Upper lobe of left lung (tissue), 6 donors: Measurements from ENCODE around the gene TJP3. TPM values are rescaled to one million over a fixed set of nuclear protein-coding genes. Genes with fewer than 3 reads are reported as not detected.
"Not testable (repeated sequence)": the region's sequence is repeated elsewhere in the genome, so short reads cannot be mapped to it uniquely, and the experiment has no call there.

ENCODE experiments used
- ATAC-seq, 2 donors: fragments of 200-7000 bp; cut with Tn5 transposase; one replicate each; pipeline ENCODE4 v1.9.1; 2022; ENCODE audit warnings: mild to moderate bottlenecking in 2 of 2, moderate library complexity in 2 of 2; ENCODE audit not compliant: low FRiP score in 2 of 2
- DNase-seq, 2 donors: peaks; one replicate each; pipeline ENCODE4 v3.0.0-alpha.2; 2019 to 2020
- H3K27ac ChIP-seq, 4 donors: fragments of 200-600 bp; sonication (generic); one replicate each; pipeline ENCODE4 v1.5.1; 2016 to 2019
- H3K27me3 ChIP-seq, 4 donors: fragments of 200-600 bp; sonication (generic); one replicate each; pipeline ENCODE4 v1.5.1; 2017 to 2019
- H3K36me3 ChIP-seq, 4 donors: fragments of 200-600 bp; sonication (generic); one replicate each; pipeline ENCODE4 v1.5.1; 2016 to 2019
- H3K4me1 ChIP-seq, 4 donors: fragments of 200-600 bp; sonication (generic); one replicate each; pipeline ENCODE4 v1.5.1; 2018 to 2019
- H3K4me3 ChIP-seq, 4 donors: fragments of 200-600 bp; sonication (generic); one replicate each; pipeline ENCODE4 v1.5.1; 2017 to 2019; ENCODE audit warnings: mild to moderate bottlenecking in 2 of 4, moderate library complexity in 1 of 4
- H3K9me3 ChIP-seq, 4 donors: fragments of 200-600 bp; sonication (generic); one replicate each; pipeline ENCODE4 v1.5.1; 2018 to 2019
- CTCF ChIP-seq, 6 experiments: fragments of 450-650 bp in 4 of 6; fragments of 200-600 bp in 2 of 6; sonication (generic) in 2 of 6; IDR thresholded peaks; one replicate each; pipeline ENCODE4 v1.5.1; 2016 to 2019; ENCODE audit warnings: antibody characterized with exemption in 6 of 6
- EP300 ChIP-seq, 4 donors: sonication (generic); formaldehyde crosslinking; IDR thresholded peaks; one replicate each; pipeline ENCODE4 v1.5.1; 2017; ENCODE audit warnings: antibody characterized with exemption in 4 of 4, control low read depth in 2 of 4
- POLR2A ChIP-seq, 4 donors: fragments of 450-650 bp; IDR thresholded peaks; one replicate each; pipeline ENCODE4 v1.5.1; 2016 to 2017; ENCODE audit warnings: antibody characterized with exemption in 4 of 4, mild to moderate bottlenecking in 2 of 4
- POLR2AphosphoS5 ChIP-seq, 2 donors: sonication (generic); formaldehyde crosslinking; IDR thresholded peaks; one replicate each; pipeline ENCODE4 v1.5.1; 2017; ENCODE audit warnings: antibody characterized with exemption in 2 of 2
- WGBS, 2 donors: methylation state at CpG; one replicate each; pipeline ENCODE4 v1.1.5; 2017 to 2018; 5-methylcytosine and 5-hydroxymethylcytosine counted together
- total RNA-seq, 6 donors: library from RNA; depleted of rRNA in 4 of 6; stranded (reverse); fragments of >200 nt in 4 of 6; gene quantifications; one replicate each; pipeline versions ENCODE4 v1.1.0 to v1.2.1, GENCODE V29; 2016 to 2021
- donor health status: DM: no; HTN: no; CAD: no; lungs with moderate emphysema.
- donor health status: DM: no; HTN: yes; CAD: no; lungs with severe emphysema.

Gene TJP3
- total RNA-seq, 6 donors from 2014 or later: 27.2 to 94.3 (median 55.5) TPM

- 46 to 89% methylated on average over 12 to 38 of the region's 40 CpGs for WGBS, 2 donors
- peaks cover 17 to 36% (median 21%) of the 10 kb centered on the region in 4 donors for H3K4me1 ChIP-seq
- DNase-seq: peak; percentile 58 to 92
- peak overlapping the region in 1 of 4 donors; percentile 33 for H3K27ac ChIP-seq
- H3K9me3 ChIP-seq: no peaks in the 10 kb centered on the region
- peak; percentile 73 to 76 for ATAC-seq
- H3K36me3 ChIP-seq: peaks cover 0 to 55% (median 31%) of the 10 kb centered on the region in 4 donors
- TF ChIP-seq CTCF (IDR thresholded peaks at IDR 0.05) (peak; percentile 93 to 98 (median 96)), POLR2AphosphoS5 (IDR thresholded peaks at IDR 0.05) (no peak), POLR2A (IDR thresholded peaks at IDR 0.05) (no peak), EP300 (IDR thresholded peaks at IDR 0.05) (no peak)
- H3K4me3 ChIP-seq: no peak overlapping the region
- H3K27me3 ChIP-seq: no peaks in the 10 kb centered on the region
Observed at GRCh38 chr19:3665681-3666544, 42.3 kb upstream of the TJP3 start.

DNA sequence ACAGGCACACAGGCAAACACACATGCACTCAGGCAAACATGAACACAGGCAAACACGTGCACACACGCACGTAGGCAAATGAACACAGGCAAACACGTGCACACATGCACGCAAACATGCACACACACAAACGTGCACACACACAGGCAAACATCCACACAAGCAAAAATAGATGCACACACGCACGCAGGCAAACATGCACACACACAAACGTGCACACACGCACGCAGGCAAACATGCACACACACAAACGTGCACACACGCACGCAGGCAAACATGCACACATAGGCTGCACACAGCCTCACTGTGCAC lies 41.7 kb upstream of the TJP3 start:
- H3K27me3 ChIP-seq, H3K4me3 ChIP-seq, ATAC-seq, H3K9me3 ChIP-seq, DNase-seq, H3K27ac ChIP-seq: not testable (repeated sequence)
- 87 to 89% methylated on average over 14 of the region's 14 CpGs for WGBS, 2 donors
- peaks cover 0 to 49% (median 27%) of the 10 kb centered on the region in 4 donors for H3K36me3 ChIP-seq
- peaks cover 22 to 41% (median 26%) of the 10 kb centered on the region in 4 donors for H3K4me1 ChIP-seq

DNA sequence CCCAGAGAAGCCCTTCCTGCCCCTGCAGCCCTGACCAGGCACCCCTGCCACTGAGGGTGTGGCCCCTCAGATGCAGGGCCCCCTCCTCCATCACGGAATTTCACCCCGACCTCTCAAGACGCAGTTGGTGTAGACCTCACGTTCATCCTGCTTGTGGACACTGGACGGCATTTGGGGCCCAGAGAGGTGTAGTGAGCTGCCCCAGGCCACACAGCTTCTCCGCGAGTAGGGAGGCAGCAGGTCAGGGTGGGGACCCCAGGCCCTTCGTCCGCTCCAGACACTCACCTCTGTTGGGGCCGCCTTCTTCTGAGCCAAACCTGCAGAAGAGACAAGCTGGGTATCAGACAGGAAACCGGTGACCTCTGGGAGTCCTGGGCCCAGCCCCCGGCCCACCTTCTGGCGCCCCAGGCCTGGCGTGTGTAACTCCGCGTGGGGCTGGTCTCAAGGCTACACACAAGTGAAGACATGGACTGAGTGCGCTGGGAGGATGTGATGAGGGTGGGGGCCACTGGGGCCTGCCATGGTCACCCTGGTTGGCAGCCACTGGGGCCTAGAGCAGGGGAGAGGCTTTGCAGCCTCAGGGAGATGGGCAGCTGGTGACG lies 41.0 kb upstream of the TJP3 start:
- Histone ChIP-seq H3K4me1 (peaks cover 28 to 48% (median 32%) of the 10 kb centered on the region in 4 donors), H3K36me3 (peaks cover 0 to 43% (median 22%) of the 10 kb centered on the region in 4 donors), H3K9me3 (no peaks in the 10 kb centered on the region), H3K27me3 (no peaks in the 10 kb centered on the region), H3K27ac (peak overlapping the region in 1 of 4 donors; percentile 94), H3K4me3 (no peak overlapping the region)
- TF ChIP-seq POLR2A (IDR thresholded peaks at IDR 0.05): no peak
- WGBS, 2 donors: 80 to 84% methylated on average over 5 to 17 of the region's 18 CpGs
- ATAC-seq: no peak
- peak in 1 of 2 donors; percentile 74 for DNase-seq

- peak in 1 of 2 donors; percentile 71 for DNase-seq
- peaks cover 0 to 38% (median 19%) of the 10 kb centered on the region in 4 donors for H3K36me3 ChIP-seq
- H3K9me3 ChIP-seq: no peaks in the 10 kb centered on the region
- peaks cover 32 to 54% (median 38%) of the 10 kb centered on the region in 4 donors for H3K4me1 ChIP-seq
- TF ChIP-seq CTCF (IDR thresholded peaks at IDR 0.05): no peak
- TF ChIP-seq EP300 (IDR thresholded peaks at IDR 0.05): no peak
- TF ChIP-seq POLR2AphosphoS5 (IDR thresholded peaks at IDR 0.05): no peak
- no peak for TF ChIP-seq POLR2A (IDR thresholded peaks at IDR 0.05)
- peak overlapping the region in 1 of 4 donors; percentile 94 for H3K27ac ChIP-seq
- no peaks in the 10 kb centered on the region for H3K27me3 ChIP-seq
- 87 to 90% methylated on average over 16 to 17 of the region's 17 CpGs for WGBS, 2 donors
- no peak for ATAC-seq
- H3K4me3 ChIP-seq: no peak overlapping the region
Observed at GRCh38 chr19:3667766-3668165, 40.4 kb upstream of the TJP3 start.

DNA sequence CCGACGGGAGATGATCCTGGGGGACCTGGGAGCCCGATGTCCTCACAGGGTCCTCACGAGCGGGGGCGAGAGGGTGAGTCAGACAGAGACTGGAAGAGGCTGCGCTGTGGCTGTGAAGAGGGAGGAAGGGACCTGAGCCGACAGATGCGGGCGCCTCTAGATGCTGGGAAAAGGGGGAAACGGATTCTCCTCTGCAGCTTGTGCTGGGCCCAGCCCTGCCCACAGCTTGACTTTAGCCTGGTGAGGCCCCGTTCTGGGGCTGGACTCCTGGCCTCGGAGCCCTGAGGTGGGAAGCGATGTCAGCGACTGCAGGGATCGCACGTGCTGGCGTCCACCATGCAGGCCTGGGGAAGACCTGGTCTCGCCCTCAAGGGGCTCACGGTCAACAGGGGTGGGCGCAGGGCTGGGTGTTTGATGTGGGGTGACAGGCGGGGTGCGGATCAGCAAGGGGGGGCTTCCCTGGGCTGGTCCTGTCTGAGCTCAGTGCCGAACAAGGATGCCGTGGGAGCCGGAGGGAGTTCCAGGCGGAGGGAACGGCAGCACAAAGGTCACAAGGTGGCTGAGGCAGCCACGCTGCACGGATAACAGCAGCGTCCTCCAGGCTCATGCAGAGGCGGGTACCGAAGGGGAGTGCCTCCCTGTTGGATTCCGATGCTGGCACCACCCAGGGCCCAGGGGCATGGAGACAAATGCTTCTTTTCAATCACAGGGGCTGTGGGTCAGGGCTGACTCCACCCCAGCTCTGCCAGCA lies 39.7 kb upstream of the TJP3 start:
- DNase-seq: peak in 1 of 2 donors; percentile 66
- peaks cover 0 to 30% (median 12%) of the 10 kb centered on the region in 4 donors for H3K36me3 ChIP-seq
- H3K4me3 ChIP-seq: no peak overlapping the region
- no peaks in the 10 kb centered on the region for H3K27me3 ChIP-seq
- no peak for TF ChIP-seq POLR2AphosphoS5 (IDR thresholded peaks at IDR 0.05)
- TF ChIP-seq POLR2A (IDR thresholded peaks at IDR 0.05): no peak
- TF ChIP-seq CTCF (IDR thresholded peaks at IDR 0.05): no peak
- no peak for TF ChIP-seq EP300 (IDR thresholded peaks at IDR 0.05)
- no peaks in the 10 kb centered on the region for H3K9me3 ChIP-seq
- peaks cover 32 to 61% (median 38%) of the 10 kb centered on the region in 4 donors for H3K4me1 ChIP-seq
- WGBS, 2 donors: 90 to 91% methylated on average over 26 to 34 of the region's 34 CpGs
- ATAC-seq: no peak
- peak overlapping the region; percentile 86 to 94 (median 91) for H3K27ac ChIP-seq
